H1 (cell line): ENCODE results near the gene GJE1. TPM values are rescaled to one million over a fixed set of nuclear protein-coding genes. Genes with fewer than 3 reads are reported as not detected.

Source experiments
- CTCF ChIA-PET: fragments of 300-600 bp; sonication (Branson Sonifier 250); formaldehyde crosslinking; loops from one replicate; lab custom pipeline; 2021; ENCODE audit not compliant: partially characterized antibody; lab: Charles Lee
- POLR2A ChIA-PET: fragments of 300-600 bp; sonication (Branson Sonifier 250); formaldehyde crosslinking; loops from one replicate; lab custom pipeline; 2021; ENCODE audit warnings: inconsistent platforms; ENCODE audit not compliant: partially characterized antibody; lab: Charles Lee
- DNase-seq, 2 experiments: peaks; one replicate each; pipeline versions ENCODE4 v3.0.0 to v3.0.0-alpha.2; 2010 to 2022; ENCODE audit warnings: low spot score in 2 of 2, low read depth in 1 of 2, mixed read lengths in 1 of 2
- FAIRE-seq: peaks from 2 replicates; lab custom pipeline; 2011; peaks lifted over from hg19 to GRCh38; lab: Jason Lieb, UNC
- H2AFZ ChIP-seq: 2 replicates; pipeline ENCODE4 v1.8.1; 2012; ENCODE audit warnings: low read length, inconsistent platforms
- H2AK5ac ChIP-seq: 2 replicates; pipeline ENCODE4 v1.6.1; 2013; ENCODE audit warnings: low read depth, low read length
- H2BK120ac ChIP-seq: replicated peaks from 2 replicates; pipeline ENCODE3; 2013; ENCODE audit warnings: low read depth, low read length, inconsistent platforms
- H2BK12ac ChIP-seq: 2 replicates; pipeline ENCODE4 v1.6.1; 2013; ENCODE audit warnings: low read depth, low read length
- H2BK15ac ChIP-seq: 2 replicates; pipeline ENCODE4 v1.6.1; 2013; ENCODE audit warnings: low read length
- H2BK20ac ChIP-seq: 2 replicates; pipeline ENCODE4 v1.6.1; 2013; ENCODE audit warnings: low read length
- H2BK5ac ChIP-seq: 2 replicates; pipeline ENCODE4 v1.6.1; 2013; ENCODE audit warnings: low read depth, low read length
- H3K14ac ChIP-seq: 2 replicates; pipeline ENCODE4 v1.6.1; 2013; ENCODE audit warnings: inconsistent platforms; ENCODE audit not compliant: insufficient read length
- H3K18ac ChIP-seq: 2 replicates; pipeline ENCODE4 v1.6.1; 2013; ENCODE audit warnings: low read length; ENCODE audit errors: extremely low read depth
- H3K23ac ChIP-seq: 2 replicates; pipeline ENCODE4 v1.6.1; 2013; ENCODE audit warnings: inconsistent platforms; ENCODE audit not compliant: insufficient read length
- H3K23me2 ChIP-seq: 2 replicates; pipeline ENCODE4 v1.6.1; 2013; ENCODE audit warnings: low read depth, low read length
- H3K27ac ChIP-seq: 2 replicates; pipeline ENCODE4 v1.6.1; 2011; ENCODE audit warnings: low read depth, low read length, inconsistent platforms
- H3K27me3 ChIP-seq, 4 experiments: replicated peaks in 1 of 4; 1 replicate in 1 of 4; 2 replicates in 3 of 4; pipeline versions ENCODE4 v1.6.1 to v1.8.1; 2011 to 2013; ENCODE audit warnings: low read length in 3 of 4, mild to moderate bottlenecking in 3 of 4, inconsistent platforms in 2 of 4, mixed read lengths in 2 of 4, moderate library complexity in 1 of 4; ENCODE audit not compliant: control insufficient read depth in 3 of 4, insufficient read depth in 3 of 4; ENCODE audit errors: extremely low read depth in 1 of 4
- H3K36me3 ChIP-seq, 4 experiments: 2 replicates each; pipeline versions ENCODE4 v1.6.1 to v1.8.1; 2011 to 2013; ENCODE audit warnings: mild to moderate bottlenecking in 4 of 4, low read length in 3 of 4, moderate library complexity in 2 of 4, control low read depth in 1 of 4, inconsistent platforms in 1 of 4; ENCODE audit not compliant: insufficient read depth in 4 of 4, control insufficient read depth in 2 of 4
- H3K4ac ChIP-seq: replicated peaks from 2 replicates; pipeline ENCODE3; 2013; ENCODE audit warnings: low read length, low read depth, mixed read lengths, inconsistent platforms; ENCODE audit not compliant: insufficient read length
- H3K4me1 ChIP-seq, 4 experiments: replicated peaks in 1 of 4; 1 replicate in 1 of 4; 2 replicates in 3 of 4; pipeline versions ENCODE4 v1.6.1 to v1.8.1; 2011 to 2013; ENCODE audit warnings: low read length in 3 of 4, inconsistent platforms in 2 of 4, mixed read lengths in 1 of 4; ENCODE audit not compliant: insufficient read depth in 4 of 4, control insufficient read depth in 3 of 4
- H3K4me2 ChIP-seq, 2 experiments: 2 replicates each; pipeline versions ENCODE4 v1.6.1 to v1.8.1; 2011 to 2013; ENCODE audit warnings: low read depth in 2 of 2, low read length in 2 of 2, control low read depth in 1 of 2, inconsistent platforms in 1 of 2, mild to moderate bottlenecking in 1 of 2; ENCODE audit not compliant: insufficient read depth in 1 of 2
- H3K4me3 ChIP-seq, 4 experiments: fragments of 200-600, 300-600 bp in 1 of 4; sonication (generic), shearing (Covaris generic), sonication (Bioruptor Twin) in 1 of 4; 2 replicates each; pipeline versions ENCODE4 v1.5.1 to v1.8.1; 2011 to 2016; ENCODE audit warnings: low read length in 4 of 4, low read depth in 3 of 4, control low read depth in 2 of 4, inconsistent platforms in 2 of 4, mild to moderate bottlenecking in 2 of 4, mixed read lengths in 1 of 4, moderate library complexity in 1 of 4; ENCODE audit not compliant: insufficient read depth in 2 of 4; ENCODE audit errors: extremely low read depth in 1 of 4
- H3K56ac ChIP-seq: replicated peaks from 2 replicates; pipeline ENCODE3; 2013; ENCODE audit warnings: low read depth, mild to moderate bottlenecking, mixed read lengths, low read length, inconsistent platforms; ENCODE audit not compliant: insufficient read length
- H3K79me1 ChIP-seq: 2 replicates; pipeline ENCODE4 v1.6.1; 2013; ENCODE audit warnings: low read depth, low read length, control low read depth
- H3K79me2 ChIP-seq, 2 experiments: 2 replicates each; pipeline versions ENCODE4 v1.6.1 to v1.8.1; 2012 to 2013; ENCODE audit warnings: low read length in 2 of 2, mild to moderate bottlenecking in 2 of 2, inconsistent platforms in 1 of 2; ENCODE audit not compliant: insufficient read depth in 2 of 2, control insufficient read depth in 1 of 2
- H3K9ac ChIP-seq, 4 experiments: replicated peaks in 1 of 4; 1 replicate in 1 of 4; 2 replicates in 3 of 4; pipeline versions ENCODE4 v1.6.1 to v1.8.1; 2011 to 2013; ENCODE audit warnings: low read depth in 3 of 4, low read length in 3 of 4, control low read depth in 2 of 4, mild to moderate bottlenecking in 2 of 4, moderate library complexity in 2 of 4, inconsistent platforms in 1 of 4; ENCODE audit errors: extremely low read depth in 1 of 4
- H3K9me3 ChIP-seq, 2 experiments: 2 replicates each; pipeline versions ENCODE4 v1.6.1 to v1.8.1; 2012 to 2013; ENCODE audit warnings: mild to moderate bottlenecking in 2 of 2, moderate library complexity in 2 of 2, control low read depth in 1 of 2, inconsistent platforms in 1 of 2, low read depth in 1 of 2, low read length in 1 of 2, mixed read lengths in 1 of 2; ENCODE audit not compliant: insufficient read depth in 2 of 2
- H4K20me1 ChIP-seq, 2 experiments: replicated peaks in 1 of 2; 2 replicates each; pipeline versions ENCODE3 to v1.8.1; 2011 to 2013; ENCODE audit warnings: inconsistent platforms in 2 of 2, low read length in 2 of 2, mild to moderate bottlenecking in 1 of 2; ENCODE audit not compliant: insufficient read depth in 2 of 2, control insufficient read depth in 1 of 2
- H4K5ac ChIP-seq: 2 replicates; pipeline ENCODE4 v1.6.1; 2013; ENCODE audit warnings: low read length, low read depth, mixed read lengths, inconsistent platforms; ENCODE audit not compliant: insufficient read length
- H4K8ac ChIP-seq: 2 replicates; pipeline ENCODE4 v1.8.0; 2013; ENCODE audit warnings: mild to moderate bottlenecking, moderate library complexity, low read length, inconsistent platforms; ENCODE audit not compliant: insufficient read depth; ENCODE audit errors: extremely low read depth
- H4K91ac ChIP-seq: replicated peaks from 2 replicates; pipeline ENCODE3; 2013; ENCODE audit warnings: low read length, mixed read lengths, inconsistent platforms; ENCODE audit not compliant: insufficient read length
- CBX8 ChIP-seq: fragments of 300-800, 300-1000 bp; sonication (generic); IDR thresholded peaks from 2 replicates; pipeline ENCODE4 v1.7.1; 2016; ENCODE audit warnings: low read depth, low read length, borderline replicate concordance
- E2F6 ChIP-seq: IDR thresholded peaks from 2 replicates; pipeline ENCODE4 v1.6.1; 2012; ENCODE audit warnings: inconsistent platforms
- GABPA ChIP-seq: IDR thresholded peaks from 2 replicates; pipeline ENCODE4 v1.6.1; 2011; ENCODE audit warnings: mild to moderate bottlenecking, low read length, moderate library complexity, borderline replicate concordance; ENCODE audit not compliant: insufficient read depth
- HDAC6 ChIP-seq: IDR thresholded peaks from one replicate; pipeline ENCODE4 v1.7.1; 2012; ENCODE audit warnings: low read depth, mild to moderate bottlenecking, inconsistent platforms, low read length, moderate library complexity
- PHF8 ChIP-seq: fragments of 200-600 bp; sonication (generic); conservative IDR thresholded peaks from 2 replicates; pipeline ENCODE4 v1.7.1; 2012; ENCODE audit warnings: low read depth, mild to moderate bottlenecking, inconsistent platforms, low read length, moderate library complexity
- POLR2A ChIP-seq, 2 experiments: IDR thresholded peaks; 1 replicate in 1 of 2; 2 replicates in 1 of 2; pipeline ENCODE4 v1.6.1; 2011; ENCODE audit warnings: low read depth in 2 of 2, low read length in 2 of 2, mild to moderate bottlenecking in 2 of 2; ENCODE audit errors: control extremely low read depth in 1 of 2
- SP4 ChIP-seq: IDR thresholded peaks from 2 replicates; pipeline ENCODE4 v1.6.1; 2012; ENCODE audit warnings: low read length, inconsistent platforms
- WGBS, 2 experiments: shearing (Covaris generic) in 1 of 2; methylation state at CpG; one replicate each; pipeline versions ENCODE4 v1.1.6 to v1.1.7; 2013 to 2015; ENCODE audit warnings: low lambda C conversion rate in 2 of 2, mixed read lengths in 2 of 2, inconsistent platforms in 1 of 2, low coverage in 1 of 2, missing lambda C conversion rate in 1 of 2; ENCODE audit not compliant: insufficient replicate concordance in 2 of 2, insufficient coverage in 1 of 2, insufficient read length in 1 of 2; ENCODE audit errors: extremely low coverage in 1 of 2, missing lambda C conversion rate in 1 of 2; 5-methylcytosine and 5-hydroxymethylcytosine counted together
- polyA plus RNA-seq, 7 experiments: library from polyadenylated mRNA; depleted of rRNA in 3 of 7; stranded (reverse) in 5 of 7; unstranded in 2 of 7; fragments of >200 nt in 5 of 7; fragments of 200-250 nt in 2 of 7; gene quantifications; 1 replicate in 5 of 7; 2 replicates in 1 of 7; 4 replicates in 1 of 7; pipeline versions ENCODE4 v1.2.1 to v1.2.3, GENCODE V29; 2011 to 2013; ENCODE audit warnings: missing spikeins in 2 of 7, mixed read lengths in 2 of 7
- total RNA-seq: library from RNA; stranded (reverse); fragmentation: NEBNext Ultra II Directional; extraction: Animal tissue kit (Norgen Biotek cat#: 25700); gene quantifications from 2 replicates; pipeline ENCODE4 v1.2.1, GENCODE V29; 2021

Gene GJE1
- total and polyA plus RNA-seq, 2 of the 8 experiments (the other 6 are each of a cell fraction or from before 2014, with no cell fraction given): not detected

DNA sequence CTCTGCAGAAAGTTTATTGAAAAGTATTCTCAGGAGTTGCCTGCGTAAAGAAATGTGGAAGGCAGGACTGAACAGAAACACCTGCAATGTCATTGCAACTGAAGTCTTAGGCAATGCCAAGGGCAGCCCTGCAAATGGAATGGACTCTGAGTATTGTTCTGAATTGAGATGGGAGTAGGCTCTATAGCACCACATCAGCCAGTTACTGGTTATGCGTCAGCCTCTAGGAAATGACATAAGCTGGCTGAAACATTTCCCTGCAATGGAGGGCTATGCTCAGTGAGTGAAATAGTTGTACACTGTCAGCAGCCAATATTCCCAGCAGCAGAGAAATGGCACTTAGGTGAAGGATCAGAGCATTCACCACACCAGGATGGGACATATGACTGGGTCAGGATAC lies 13.8 kb upstream of the GJE1 start:
- no peaks in the 10 kb centered on the region for H3K27me3 ChIP-seq
- H3K9me3 ChIP-seq: no peaks in the 10 kb centered on the region
- no peaks in the 10 kb centered on the region for H4K20me1 ChIP-seq
- FAIRE-seq (no peak), DNase-seq (no peak)
- no peaks in the 10 kb centered on the region for H3K79me2 ChIP-seq
- no peak overlapping the region for H2AK5ac ChIP-seq
- H2BK120ac ChIP-seq: no peak overlapping the region
- CTCF ChIA-PET: interaction anchor here (0.6 to 1.5 kb wide), 6 partner anchors 9 to 508 kb away, joined by 3 to 6 read pairs (median 4); partner anchors contain the start of gene NMBR
- H2BK15ac ChIP-seq: no peak overlapping the region
- WGBS, 2 experiments: 94% methylated on average over 2 of the region's 2 CpGs; no CpG with 5 or more reads in 1 of the 2 experiments
- no peak overlapping the region for H3K56ac ChIP-seq
- no peaks in the 10 kb centered on the region for H3K36me3 ChIP-seq
- no peaks in the 10 kb centered on the region for H3K23me2 ChIP-seq
- H3K27ac ChIP-seq: no peak overlapping the region
- H2BK20ac ChIP-seq: no peak overlapping the region
- H3K4me1 ChIP-seq: no peaks in the 10 kb centered on the region
- no peak overlapping the region for H3K14ac ChIP-seq
- no peak overlapping the region for H2BK5ac ChIP-seq
- no peak overlapping the region for H3K4me3 ChIP-seq
- H3K79me1 ChIP-seq: no peaks in the 10 kb centered on the region
- POLR2A ChIA-PET: no interaction called here
- no peak overlapping the region for H2BK12ac ChIP-seq
- no peak overlapping the region for H3K23ac ChIP-seq
- H4K5ac ChIP-seq: no peak overlapping the region
- H4K91ac ChIP-seq: no peak overlapping the region
- H3K4me2 ChIP-seq: no peak overlapping the region
- H4K8ac ChIP-seq: no peak overlapping the region
- no peak overlapping the region for H3K9ac ChIP-seq
- H2AFZ ChIP-seq: no peak overlapping the region
- no peak overlapping the region for H3K18ac ChIP-seq
- no peak overlapping the region for H3K4ac ChIP-seq
- TF ChIP-seq POLR2A (IDR thresholded peaks at IDR 0.05; ENCODE audit: control extremely low read depth in 1 of 2, low read depth in 2 of 2, low read length in 2 of 2) (no peak), PHF8 (no peak), CBX8 (no peak), E2F6 (no peak), HDAC6 (no peak), GABPA (no peak), SP4 (no peak)
